Left renal cortex interstitium (tissue), 4 donors: ENCODE measurements around the gene ERN1. TPM values are rescaled to one million over a fixed set of nuclear protein-coding genes. Genes with fewer than 3 reads are reported as not detected.
A peak's percentile ranks its signal among the peaks of the same experiment; 100 is the strongest.

Source experiments
- DNase-seq, 4 donors: peaks; one replicate each; pipeline ENCODE4 v3.0.0-alpha.2; 2013; ENCODE audit warnings: low read depth in 4 of 4, low spot score in 2 of 4, missing footprints in 1 of 4
- polyA plus RNA-seq, 4 donors: library from polyadenylated mRNA; unstranded; fragments of 120-200 nt; gene quantifications; one replicate each; pipeline ENCODE4 v1.2.1, GENCODE V29; 2013; ENCODE audit not compliant: insufficient read length in 4 of 4

The ERN1 gene
- polyA plus RNA-seq, 4 donors: 7.7 to 11.1 (median 8.9) TPM

DNA sequence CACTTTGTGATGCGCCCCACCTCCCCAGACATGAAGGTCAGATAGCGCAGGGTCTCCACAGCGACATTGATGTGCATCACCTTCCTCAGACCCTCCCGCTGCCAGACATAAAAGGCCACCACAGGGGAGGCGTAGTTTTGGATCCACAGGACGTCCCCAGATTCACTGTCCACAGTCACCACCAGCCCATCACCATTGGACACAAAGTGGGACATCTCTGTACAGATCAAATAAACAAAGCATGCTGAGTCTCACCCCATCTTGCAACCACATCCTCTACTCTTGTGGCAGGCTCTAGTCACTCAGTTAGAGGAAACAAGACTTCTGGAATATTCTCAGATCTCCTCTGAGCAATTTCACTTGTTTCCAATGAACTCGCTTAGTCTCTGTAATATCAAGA lies 63.2 kb downstream of the ERN1 start:
- no peak for DNase-seq

DNA sequence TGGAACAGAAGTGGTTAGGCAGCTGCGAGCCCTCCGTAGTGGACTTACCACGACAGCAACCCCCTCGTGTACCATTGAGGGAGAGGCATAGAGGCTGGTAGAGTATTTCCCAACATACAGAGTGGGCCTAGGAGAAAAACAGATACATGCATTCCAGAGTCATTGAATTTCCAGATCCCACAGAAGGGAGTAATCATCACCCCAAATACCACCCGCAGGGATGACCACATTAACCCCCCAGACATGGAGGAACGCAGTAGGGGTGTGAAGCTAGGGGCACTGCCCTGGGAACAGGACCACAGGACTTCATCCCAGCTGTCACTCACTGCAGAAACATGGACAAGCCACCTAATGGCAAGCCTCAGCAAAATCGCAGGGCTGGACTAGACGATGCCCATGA lies 64.8 kb downstream of the ERN1 start:
- DNase-seq: no peak

DNA sequence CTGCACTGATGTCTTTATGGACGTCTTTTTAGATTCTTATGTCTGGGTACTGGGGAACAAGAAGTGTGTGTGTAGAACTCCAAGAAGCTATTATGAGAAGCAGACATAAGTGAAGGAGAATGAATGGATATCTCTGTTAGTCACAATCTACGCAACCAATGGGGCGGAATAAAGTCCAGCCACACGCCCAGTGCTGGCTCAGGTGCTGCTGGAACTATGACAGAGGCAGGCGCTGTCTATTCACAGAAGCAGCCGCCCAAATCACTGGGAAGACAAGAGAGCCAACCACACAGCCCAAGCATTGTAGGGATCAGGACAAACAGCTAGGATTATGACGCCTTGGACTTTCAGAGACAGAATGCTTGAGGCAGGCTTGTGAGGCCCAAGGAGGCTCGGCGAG lies 65.6 kb downstream of the ERN1 start:
- DNase-seq: no peak

DNA sequence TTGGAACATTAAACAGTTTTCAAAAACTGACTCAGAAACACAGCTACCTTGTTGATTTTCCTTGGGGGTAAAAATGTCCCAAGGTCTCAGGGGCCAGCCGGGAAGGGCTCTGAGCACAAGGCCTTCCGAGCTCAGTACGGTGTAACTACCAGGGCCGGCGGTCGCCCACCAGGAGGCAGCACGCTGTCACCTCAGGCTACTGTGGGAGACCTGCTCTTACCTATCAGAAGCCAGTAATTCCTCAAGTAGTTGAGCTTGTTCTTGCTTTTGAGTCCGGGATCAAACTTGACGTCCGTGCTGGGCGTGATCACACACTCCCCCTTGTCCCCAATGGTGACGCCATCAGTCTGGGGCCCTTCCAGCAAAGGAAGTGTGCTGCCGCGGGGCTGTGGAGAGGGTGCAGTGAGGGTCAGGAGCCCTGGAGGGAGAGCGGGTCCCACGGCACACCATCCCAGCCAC lies 66.1 kb downstream of the ERN1 start:
- DNase-seq: peak in 1 of 4 donors; percentile 29

DNA sequence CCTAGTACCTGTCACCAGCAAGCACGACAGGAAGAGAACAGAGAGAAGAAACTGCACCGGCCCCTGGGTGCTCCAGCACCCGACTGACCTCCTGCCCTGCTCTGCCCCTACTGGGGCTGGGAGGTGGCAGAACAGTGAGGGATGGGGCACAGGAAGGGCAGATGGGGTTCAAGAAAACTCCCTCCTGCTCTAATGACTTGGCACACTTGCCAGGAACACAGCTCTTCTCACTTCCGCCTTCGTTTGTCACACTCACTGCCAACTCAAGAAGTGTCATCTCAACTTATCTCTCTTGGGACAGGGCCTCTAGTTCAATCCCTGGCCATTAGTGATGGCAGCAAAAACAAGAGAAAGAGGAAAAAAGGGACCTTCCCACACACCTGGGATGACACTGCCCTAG lies 66.9 kb downstream of the ERN1 start:
- no peak for DNase-seq

DNA sequence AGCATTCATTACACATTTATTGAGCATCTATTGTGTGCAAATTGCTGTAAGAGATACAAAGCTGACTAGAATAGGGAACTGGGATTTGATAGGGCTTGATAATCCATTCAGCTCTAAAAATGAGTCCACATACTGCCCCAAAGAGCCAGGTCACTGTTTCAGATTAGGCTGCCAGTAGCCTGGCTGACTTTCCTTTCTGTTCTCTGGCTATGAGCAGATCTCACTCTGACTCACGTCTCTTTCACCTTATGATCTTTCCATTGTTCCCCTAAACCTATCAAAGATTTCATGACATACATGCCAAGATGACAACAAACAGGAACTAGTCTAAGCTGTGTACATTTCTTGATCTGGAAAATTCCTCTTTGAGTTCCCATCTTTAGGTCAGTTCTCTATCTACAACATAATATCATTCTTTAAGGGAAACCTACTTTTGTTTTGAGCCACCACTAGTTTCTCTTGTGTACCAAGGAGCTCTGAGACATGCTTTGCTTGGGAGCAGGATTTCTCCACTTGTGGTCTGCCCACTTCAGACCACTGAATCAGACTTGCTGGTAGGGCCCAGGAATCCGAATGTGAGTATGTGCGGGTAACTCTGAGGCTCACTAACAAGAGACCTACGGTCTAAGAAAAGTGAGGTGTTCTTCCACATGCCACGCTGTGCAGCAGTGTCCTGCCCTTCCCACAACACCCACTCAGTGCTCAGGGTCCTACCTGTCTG lies 68.6 kb downstream of the ERN1 start:
- no peak for DNase-seq

DNA sequence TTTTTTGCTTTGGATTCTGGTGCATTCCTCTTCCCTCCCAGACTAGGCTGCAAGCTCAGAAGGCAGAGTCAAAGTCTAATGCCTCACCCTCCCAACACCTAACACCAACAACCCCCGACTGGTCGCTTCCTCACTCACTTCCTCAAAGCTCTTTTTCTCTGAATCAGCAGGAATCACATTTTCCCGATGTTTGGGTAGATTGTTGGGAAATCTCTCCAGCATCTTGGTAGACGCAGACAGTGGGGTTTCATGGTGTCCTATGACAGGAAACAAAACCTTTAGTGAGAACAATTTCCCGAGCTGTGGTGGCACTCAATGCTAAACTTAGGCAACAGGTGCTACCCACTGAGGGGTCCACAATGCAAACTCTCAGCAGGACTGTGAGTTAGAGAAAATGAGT lies 69.6 kb downstream of the ERN1 start:
- no peak for DNase-seq

DNA sequence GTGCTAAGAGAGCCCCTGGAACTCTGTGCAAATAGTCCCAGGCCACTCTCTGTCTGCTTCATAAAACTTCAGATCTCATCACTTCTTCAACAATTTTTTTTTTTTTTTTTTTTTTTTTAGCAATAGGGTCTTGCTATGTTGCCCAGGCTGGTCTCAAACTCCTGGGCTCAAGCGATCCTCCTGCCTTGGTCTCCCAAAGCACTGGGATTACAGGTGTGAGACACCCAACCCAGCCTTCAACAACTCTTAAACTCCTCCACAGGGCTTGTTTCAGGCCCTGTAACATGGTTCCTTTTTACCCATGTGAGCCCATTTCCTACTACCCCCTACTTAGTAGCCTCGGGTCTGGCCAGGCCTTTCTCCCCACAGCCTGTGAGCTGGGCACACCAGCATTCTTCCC lies 70.2 kb downstream of the ERN1 start:
- no peak for DNase-seq

DNA sequence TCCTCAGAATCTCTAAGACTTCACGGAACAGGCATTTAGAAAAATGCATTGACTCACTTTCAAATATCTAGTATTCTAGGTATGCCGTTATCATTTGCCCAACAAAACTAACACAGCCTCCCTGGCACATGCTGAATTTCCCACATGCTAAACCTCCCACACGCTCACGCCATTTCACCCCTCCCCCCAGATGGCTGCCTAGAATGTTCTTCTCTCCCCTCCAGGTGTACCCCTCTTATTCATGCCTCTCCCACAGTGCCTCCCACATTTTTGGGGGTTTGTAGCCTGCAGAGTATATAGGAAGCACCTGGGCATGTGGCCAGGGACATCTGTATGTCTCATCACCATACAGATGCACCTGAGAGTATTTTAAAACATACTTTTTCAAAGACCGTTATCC lies 71.3 kb downstream of the ERN1 start:
- DNase-seq: no peak

DNA sequence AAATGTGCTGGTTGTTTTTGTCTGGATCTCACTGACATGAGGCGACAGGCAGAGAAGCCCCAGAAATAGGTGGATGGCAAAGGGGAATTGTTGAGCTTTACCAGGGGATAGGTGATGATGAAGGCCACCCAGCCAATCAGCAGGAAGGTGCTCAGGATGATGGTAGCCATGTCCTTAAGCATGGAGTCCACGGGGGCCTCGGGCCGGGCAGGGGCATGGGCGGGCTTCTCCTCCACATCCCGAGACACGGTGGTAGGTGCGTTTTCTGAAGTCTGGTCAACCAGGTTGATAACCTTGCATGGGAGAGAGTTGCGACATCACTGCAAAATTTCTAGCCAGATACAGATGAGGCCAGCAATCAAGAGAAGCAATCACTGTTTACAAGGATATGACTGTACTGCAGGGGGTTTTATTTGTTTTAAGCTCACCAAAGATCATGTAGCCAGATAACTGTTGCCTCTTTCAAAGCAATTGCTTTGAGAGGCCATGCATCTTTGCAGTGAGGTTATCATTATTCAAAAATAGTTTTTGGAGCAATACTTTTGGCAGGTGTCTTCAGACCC lies 72.2 kb downstream of the ERN1 start:
- DNase-seq: no peak

DNA sequence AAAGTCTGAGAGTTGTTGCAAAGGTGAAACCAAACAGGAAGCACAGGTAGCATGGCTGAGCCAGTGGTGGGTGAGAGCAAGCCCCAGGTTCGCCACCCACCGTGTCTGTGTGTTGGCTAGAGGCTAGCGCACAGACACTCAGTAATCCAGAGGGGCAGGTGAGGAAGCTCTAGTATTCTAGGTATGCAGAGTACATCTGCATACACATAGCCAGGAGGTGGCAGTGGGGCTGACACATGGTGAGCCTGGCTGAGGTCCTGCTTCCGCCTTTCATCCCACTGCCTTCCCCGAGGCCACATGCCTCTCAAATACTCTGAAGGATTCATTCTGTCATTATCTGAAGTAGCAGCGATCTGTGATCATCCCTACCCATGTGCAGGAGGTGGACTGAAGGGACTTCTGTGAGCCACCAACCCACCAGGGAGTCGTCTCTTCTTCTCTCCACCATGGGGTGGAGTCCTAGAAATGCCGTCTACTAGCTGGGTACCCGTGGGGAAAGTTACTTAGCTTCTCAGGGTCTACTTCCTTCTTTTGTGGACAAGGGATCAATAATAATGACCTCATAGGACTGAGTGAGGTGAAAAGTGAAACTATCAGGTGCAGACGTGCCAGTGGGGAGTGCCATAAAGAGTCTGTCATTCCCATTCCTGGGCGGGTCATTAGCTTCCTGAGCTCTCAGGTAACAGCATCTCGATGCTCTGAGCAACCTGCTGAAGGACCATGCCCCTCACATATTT lies 73.5 kb downstream of the ERN1 start:
- DNase-seq: no peak

DNA sequence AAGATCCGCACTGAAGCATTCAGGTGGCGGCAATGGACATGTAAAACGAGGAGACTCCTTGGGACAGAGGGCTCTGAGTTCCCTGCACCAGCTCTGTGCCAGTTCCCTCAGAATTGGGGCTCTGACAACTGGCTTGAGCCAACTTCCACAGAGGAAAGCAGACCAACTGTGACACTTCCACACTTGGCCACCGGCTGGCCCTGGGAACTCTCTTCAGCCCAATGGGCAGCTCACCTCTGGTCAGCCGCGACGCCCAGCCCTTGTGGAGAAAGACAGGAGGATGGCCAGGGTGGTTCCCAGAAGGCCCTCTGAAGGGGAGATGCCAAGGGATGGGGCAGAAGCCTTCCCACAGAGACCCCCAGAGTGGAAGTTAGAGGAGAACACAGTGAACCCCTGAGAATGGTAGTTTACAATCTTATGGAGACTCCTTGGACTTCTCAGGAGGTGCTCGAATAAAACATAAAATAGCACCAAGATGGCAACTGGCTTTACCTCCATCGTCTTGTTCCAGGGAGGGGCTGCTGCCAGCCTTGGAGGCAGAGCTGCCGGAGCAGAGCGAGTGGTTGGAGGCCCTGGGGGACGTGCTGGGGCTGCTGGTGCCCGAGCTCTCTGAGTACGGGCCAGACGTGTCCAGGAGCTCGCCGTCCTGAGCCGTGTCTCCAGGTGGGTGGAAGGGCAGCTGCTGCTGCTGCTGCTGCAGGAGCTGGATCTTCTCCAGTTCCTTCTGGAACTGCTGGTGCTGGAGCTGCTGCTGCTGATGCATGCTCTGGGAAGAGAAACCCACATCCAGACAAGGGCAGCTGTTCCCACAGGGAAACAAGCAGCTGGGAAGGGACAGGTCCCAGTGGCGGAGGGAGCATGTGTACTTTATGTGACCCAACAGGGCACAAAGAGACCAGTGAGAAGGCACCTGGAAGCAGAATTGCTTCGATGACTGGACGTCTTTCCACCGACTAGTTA lies 74.5 kb downstream of the ERN1 start:
- no peak for DNase-seq

DNA sequence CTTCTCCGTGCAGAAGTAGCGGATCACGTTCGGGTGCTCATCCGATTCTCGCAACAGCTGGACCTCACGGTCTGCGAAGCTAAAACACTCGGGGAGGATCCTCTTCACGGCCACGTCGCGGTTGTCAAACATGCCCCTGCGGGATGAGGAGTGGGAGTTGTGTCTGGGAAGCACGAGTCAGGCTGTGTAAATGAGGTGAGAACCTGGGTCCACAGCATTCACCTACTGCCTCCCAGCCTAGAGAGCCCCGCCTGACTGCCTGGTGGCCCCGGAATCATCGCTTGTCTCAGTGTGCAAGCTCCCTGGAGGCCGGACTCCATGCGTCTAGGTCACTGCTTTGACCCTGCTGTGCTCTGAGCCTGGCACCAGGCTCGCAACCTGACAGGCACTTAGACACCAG lies 75.6 kb downstream of the ERN1 start:
- no peak for DNase-seq

DNA sequence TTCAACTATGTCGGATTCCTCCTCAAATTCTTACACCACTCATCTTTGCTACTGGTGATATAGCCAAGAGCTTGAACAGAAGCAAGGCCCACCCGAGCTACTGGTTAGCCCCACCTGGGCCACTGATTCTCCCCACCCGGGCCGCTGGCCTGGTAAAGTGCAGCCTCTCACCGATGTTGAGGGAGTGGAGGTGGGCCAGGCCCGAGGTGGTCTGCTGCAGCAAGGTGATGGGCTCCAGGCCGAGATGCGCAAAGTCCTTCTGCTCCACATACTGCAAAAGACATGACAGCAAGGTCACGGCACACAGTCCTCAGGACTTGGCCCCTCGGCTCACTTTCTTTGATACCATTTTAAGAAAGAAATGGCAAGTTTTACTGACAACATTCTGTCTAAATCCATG lies 76.8 kb downstream of the ERN1 start:
- no peak for DNase-seq

DNA sequence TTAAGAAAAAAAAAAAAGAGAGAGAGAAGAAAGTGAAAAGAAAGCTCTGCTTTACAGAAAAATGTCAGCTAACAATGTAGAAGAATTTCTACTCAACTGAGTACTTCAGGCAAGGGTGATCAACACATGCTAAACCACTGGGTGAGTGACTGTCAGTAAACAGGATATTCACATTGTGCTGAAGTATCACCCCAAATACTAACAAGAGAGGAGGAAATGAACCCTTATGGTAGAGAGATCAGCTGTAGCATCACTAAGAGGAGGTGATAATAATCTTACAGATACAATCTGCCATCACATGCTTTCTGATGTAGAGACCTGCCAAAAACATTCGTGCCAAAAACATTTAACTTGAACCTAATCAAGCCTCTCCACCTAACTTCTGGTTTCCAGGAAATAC lies 78.8 kb downstream of the ERN1 start:
- no peak for DNase-seq

DNA sequence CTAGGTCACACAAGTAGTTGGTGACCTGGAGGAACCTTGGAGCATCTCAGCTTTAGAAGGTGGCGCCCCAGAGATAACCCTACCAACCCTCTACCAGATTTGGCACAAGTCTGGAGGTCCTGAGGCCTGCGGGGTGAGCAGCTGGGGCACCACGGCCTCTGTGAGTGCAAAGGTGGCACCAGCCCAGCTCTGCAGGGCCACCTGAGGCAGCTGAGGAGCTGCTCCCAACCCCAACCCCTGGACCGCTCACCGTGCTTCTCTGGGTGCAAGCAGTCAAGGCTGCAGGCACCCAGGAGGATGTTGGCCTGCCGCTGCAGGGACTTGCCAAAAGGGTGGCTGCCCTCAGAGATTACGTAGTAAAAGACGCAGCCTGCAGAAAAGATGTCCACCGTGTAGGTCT lies 81.1 kb downstream of the ERN1 start:
- no peak for DNase-seq

DNA sequence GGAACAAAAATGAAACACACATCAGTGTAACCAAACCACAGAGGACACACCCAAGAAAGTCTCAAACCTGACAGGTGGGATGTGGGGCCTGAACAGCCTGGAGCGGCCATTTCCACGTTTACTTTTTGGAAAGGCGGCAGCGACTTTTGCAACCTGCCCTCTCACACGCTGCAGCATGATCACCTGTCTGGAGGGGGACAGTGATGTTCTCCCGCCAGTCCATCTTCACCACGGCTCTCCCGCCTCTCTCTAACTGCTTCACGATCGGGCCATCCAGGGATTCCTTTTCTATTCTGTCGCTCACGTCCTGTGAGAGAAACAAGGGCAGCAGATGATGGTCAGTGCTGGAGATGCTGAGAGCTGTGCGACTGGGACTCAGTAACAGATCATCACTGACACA lies 84.8 kb downstream of the ERN1 start:
- no peak for DNase-seq

DNA sequence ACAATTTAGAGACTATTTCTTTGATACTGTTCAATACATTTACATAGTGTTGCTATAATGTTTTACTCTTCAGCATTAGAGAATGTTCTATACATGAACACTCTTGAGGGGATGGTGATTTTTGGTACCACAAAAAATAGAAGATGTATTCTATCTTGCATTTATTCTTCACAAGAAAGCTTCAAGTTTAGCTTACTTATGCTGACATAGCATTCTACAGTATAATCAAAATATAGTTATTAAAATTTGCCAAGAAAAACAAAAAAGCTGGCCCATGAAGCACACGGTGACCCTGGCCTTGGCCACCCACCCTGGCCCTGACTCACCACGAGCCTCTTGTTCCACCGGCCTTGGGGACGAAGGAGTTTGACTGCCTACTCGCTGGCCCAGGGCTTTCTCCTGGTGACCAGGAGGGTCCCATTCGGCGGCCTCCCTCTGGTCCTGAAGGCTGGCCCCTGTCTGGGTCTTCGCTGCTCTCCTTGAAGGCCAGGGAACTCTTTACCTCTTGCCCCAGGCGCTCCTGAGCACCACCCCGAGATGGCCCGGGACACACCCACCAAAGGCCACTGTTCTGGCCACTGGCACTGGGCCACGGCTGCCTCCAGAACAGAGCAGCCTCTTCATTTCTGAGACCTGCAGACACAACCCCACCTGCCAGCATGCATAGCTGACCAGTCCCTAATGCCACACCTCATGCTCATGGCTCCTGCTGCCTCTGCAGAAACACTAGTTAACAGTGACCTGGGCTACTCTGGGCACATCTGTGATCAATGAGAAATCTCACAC lies 87.1 kb downstream of the ERN1 start:
- DNase-seq: no peak

DNA sequence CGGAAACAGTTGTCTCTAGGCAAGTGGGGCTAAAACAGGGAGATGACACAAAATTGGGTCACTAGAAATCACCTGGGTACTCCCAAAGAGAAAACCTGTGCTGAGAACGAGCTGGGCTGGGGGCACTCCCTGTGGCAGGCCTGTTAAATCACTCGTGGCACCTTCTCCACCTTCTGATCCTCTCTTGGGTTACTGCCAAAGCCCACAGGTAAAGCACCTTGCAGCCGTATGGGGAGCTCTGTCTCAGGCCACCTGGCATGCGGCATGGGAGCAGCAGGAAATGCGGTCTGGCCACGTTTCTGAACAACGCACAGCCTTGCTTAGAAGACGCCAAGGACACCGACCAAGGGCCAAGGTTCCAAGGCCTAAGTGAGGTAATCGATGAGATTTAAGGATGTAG lies 88.0 kb downstream of the ERN1 start:
- DNase-seq: no peak

DNA sequence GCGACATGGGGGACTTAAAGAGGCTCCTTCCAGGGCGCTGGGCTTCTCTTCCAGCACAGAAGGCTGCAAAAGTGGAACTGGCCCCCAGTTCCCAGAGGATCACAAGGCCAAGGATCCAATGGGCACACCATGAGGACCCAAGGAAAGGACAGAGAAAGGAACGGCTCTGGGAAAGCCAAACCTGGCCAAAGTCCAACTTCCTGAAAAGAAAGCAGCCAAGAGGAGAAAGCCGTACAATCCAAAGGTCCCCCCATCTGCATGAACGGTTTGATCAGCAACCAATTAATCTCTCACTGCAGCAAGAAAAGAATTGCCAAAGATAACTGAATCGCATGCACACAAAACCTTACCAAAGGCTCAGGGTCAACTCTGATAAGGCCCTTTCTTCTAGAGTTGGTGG lies 89.7 kb downstream of the ERN1 start:
- DNase-seq: no peak
